GM19025 (cell line): ENCODE data around the gene MAS1L.

Experiments
- ATAC-seq: cut with Tn5 transposase; IDR thresholded peaks from one replicate; pipeline ENCODE4 v1.9.1; 2021; ENCODE audit warnings: mild to moderate bottlenecking, low read depth, moderate library complexity; ENCODE audit not compliant: unreplicated experiment

Gene MAS1L

GRCh38 chr6:29516108-29516507 is 28.4 kb upstream of the MAS1L start:
- no peak for ATAC-seq

DNA sequence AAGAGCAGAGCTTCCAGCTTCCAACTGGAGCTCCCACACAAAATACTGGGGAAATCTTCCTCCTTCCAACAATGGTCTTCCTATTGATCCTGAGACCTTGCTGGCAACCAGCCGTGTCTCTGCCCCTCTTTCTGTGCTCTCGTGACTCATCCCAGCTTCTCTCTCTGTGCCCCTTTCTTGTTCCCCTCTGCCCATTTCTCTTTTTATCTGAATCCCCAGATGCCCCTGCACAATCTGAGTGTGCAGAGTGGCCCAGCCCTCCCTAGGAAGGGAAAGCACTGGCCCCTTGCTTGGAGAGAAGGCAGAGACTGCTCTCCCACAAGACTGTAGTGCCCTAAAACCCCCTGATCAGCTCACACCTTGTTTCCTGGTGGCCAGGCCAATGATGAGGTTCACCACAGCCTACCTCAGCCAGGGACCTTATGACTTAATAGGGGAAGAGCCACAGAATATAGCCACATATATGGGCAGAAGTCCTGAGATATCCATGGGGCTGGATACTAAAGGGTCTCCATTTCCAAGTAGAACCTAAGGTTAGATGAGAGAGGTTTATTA is 23.1 kb upstream of the MAS1L start:
- ATAC-seq: no peak

DNA sequence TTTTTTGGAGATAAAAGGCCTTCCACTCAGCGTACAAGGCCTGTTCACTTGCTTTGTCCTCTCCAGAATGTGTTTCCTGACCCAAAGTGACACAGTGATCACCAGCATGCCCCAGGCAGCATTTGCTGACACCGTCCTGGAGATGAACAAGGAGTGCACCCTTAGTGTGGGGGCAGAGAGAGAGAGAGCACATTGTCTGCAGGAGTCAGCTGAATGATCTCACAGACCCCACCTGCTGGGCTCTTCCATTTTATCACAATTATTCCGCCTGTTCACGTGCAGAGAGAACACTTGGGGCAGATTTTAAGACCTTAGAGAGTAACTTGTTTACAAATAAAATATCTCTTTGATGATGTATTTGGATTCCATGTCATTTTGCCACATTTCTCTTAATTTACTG is 22.4 kb upstream of the MAS1L start:
- no peak for ATAC-seq

DNA sequence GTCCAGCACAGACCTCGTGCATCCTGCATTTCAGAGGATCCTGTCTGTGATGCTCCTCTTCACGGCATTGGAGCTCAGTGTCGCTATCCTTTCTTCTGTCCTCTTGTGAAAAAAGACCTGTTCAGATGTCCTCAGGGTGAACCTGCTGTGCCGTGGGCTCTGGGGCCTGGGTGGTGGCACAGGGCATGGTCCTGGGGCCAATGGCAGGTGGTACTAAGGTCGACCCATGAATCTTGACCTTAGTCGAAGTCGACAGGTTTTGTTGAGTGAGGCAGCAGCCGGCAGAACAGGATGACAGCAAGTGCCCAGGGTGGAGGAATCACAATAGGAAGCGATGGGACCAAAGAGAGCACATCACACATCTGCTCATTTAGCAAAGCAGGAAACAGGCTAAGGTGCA is 22.0 kb upstream of the MAS1L start:
- no peak for ATAC-seq

GRCh38 chr6:29509239-29509638 is 21.5 kb upstream of the MAS1L start:
- peak; percentile 97 for ATAC-seq

DNA sequence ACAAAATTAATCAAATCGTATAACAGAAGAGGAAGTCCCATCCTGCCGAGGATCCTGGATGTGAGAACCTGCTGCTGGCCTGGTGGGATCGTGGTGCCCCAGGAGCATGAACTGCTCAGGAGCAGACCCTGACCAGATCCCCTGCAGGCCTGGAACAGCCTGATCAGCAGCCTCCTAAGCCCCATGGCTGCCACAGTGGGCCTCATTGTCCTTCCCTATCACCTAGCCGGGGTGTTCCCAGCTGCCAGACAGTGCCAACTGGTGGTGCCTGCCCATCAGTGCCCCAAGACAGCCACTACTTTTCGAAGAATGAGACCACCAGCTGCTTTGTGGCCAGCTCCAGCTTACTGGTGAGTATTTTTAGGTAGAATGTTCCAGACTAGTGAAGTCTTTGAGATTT is 19.6 kb upstream of the MAS1L start:
- ATAC-seq: no peak

- no peak for ATAC-seq
These were observed 18.8 kb upstream of the MAS1L start for GRCh38 chr6:29506446-29507067.

GRCh38 chr6:29505808-29506207 is 18.1 kb upstream of the MAS1L start:
- ATAC-seq: no peak

GRCh38 chr6:29504961-29505360 is 17.2 kb upstream of the MAS1L start:
- ATAC-seq: no peak

DNA sequence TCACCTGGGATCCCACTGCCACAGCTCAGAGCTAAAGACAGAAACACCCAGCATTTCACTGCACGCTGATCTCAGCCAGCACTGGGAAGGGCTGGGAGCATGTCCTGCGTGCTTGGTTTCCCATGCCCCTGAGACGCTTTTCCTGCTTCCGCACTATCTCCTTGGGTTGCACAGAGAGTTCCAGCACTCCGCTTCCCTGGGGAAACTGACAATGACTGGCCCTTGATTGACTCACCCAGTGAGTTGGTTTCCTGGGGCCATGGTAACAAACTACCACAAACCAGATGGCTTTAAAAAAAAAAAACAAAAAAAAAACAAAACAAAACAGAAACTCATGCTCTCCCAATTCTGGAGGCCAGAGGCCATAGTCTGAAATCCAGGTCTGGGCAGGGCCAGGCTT is 14.8 kb upstream of the MAS1L start:
- ATAC-seq: no peak

DNA sequence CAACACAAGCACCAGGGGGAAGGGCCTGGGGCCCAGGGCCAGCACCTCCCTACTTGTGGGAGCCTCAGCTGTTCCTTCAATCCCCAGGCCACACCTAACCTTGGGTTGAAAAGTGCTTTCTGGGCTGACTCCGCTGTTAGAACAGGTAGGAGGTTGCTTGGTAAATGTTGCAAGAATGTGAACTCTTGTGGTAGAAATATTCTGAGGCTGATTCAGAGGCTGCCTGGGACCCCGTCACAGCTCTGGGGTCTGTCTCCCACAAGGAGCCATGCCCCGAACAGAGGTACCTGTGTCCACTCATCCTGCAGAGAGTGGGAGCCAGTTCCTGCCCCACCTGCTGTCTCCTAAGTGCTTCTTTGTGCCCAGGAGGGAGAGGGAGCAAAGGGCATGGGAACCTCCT is 14.4 kb upstream of the MAS1L start:
- ATAC-seq: no peak

- ATAC-seq: no peak
These were observed 13.3 kb upstream of the MAS1L start for GRCh38 chr6:29501106-29501505.

DNA sequence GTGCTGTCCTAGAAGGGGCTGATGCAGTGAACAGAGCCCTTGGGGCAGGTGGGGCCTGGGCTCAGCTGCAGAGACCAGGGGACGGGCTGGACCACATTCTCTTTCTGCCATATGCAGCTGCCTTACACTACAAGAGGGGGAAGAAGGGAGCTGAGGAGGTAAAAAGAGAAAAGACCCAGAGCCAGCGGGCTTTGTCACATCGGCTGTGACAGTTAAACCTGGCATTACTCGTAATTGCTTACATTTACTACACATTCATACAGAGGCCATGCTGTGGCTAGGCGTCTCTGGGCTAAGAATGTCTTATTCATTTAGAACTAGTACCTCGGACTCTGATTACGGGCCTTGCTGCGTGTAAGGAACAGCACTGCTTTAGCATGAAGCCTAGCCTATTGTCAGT is 12.8 kb upstream of the MAS1L start:
- ATAC-seq: no peak

DNA sequence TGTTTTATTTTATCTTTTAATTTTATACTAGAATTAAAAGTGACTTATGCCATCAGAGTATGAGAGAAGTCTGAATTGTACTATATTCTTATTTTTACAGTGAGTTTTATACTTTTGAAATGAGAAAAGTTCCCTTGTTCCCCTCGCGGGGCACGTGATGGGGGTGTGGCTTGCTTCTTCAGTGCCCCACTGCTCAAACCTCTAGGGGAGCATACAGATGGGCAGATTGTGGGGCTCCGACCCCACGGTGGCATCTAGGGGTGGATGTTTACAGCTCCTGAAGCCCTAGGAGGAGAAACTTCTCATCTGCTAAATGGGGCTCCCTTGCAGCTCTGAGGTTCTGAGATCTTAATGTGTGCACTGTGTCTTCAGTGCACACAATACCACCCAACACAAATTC is 11.9 kb upstream of the MAS1L start:
- ATAC-seq: no peak

- ATAC-seq: no peak
These were observed 9.2 kb upstream of the MAS1L start for GRCh38 chr6:29496961-29497360.

GRCh38 chr6:29495571-29495970 is 7.8 kb upstream of the MAS1L start:
- no peak for ATAC-seq

- ATAC-seq: no peak
These were observed 6.4 kb upstream of the MAS1L start for GRCh38 chr6:29494131-29494530.

DNA sequence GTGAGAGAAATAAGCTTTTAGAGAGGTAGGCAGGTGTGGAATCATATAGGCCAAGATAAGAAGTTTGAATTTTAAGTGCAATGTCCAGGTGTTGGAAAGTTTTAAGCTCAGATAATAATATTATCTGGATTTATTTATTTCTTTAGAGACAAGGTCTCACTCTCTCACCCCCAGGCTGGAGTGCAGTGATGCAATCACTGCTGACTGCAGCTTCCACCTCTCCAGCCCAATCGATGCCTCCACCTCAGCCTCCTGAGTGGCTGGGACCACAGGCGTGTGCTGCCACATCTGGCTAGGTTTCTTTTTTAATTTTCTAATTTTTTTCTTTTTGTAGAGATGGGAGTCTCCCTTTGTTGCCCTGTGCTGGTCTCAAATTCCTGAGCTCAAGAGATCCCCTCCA is 5.5 kb upstream of the MAS1L start:
- no peak for ATAC-seq

GRCh38 chr6:29491574-29491973 is 3.8 kb upstream of the MAS1L start:
- ATAC-seq: no peak

- no peak for ATAC-seq
These were observed 2.8 kb upstream of the MAS1L start for GRCh38 chr6:29490552-29490951.

- ATAC-seq: no peak
These were observed 2.3 kb upstream of the MAS1L start for GRCh38 chr6:29490055-29490454.

DNA sequence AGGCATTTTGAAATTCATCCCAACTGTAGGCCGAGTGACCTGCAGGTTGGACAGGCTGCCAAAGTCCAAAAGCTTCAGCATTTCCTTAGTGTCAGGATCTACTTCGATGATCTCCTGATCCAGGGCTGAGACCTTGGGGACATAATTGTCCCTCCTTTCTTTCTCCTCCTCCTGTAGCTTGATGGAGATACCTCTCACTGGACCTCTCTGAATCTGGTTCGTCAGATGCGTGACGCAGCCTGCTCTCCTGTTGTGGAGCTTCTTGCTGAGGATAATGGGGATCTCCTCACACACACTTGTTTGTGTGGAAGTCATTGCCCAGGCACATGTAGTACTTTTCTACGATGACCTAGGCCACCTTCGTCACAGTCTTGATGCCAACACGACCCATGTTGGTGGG is 1.5 kb upstream of the MAS1L start:
- no peak for ATAC-seq

GRCh38 chr6:29488874-29489273 is 1.1 kb upstream of the MAS1L start:
- no peak for ATAC-seq
